Breast epithelium (tissue), 3 donors: ENCODE results near the gene ZNF862.

Experiments used
- POLR2A ChIP-seq: fragments of 450-650 bp; IDR thresholded peaks from one replicate; pipeline ENCODE4 v1.6.1; 2016; ENCODE audit warnings: antibody characterized with exemption, mild to moderate bottlenecking, moderate library complexity
- POLR2AphosphoS5 ChIP-seq, 3 donors: sonication (generic); formaldehyde crosslinking; IDR thresholded peaks; one replicate each; pipeline ENCODE4 v1.6.1; 2017; ENCODE audit warnings: antibody characterized with exemption in 3 of 3
- TF ChIP-seq, protein P1 (sequence below), 3 donors: fragments of 450-650 bp; IDR thresholded peaks; one replicate each; pipeline ENCODE4 v1.5.1; 2016 to 2017; ENCODE audit warnings: antibody characterized with exemption in 3 of 3, mild to moderate bottlenecking in 3 of 3, moderate library complexity in 3 of 3

DNA sequence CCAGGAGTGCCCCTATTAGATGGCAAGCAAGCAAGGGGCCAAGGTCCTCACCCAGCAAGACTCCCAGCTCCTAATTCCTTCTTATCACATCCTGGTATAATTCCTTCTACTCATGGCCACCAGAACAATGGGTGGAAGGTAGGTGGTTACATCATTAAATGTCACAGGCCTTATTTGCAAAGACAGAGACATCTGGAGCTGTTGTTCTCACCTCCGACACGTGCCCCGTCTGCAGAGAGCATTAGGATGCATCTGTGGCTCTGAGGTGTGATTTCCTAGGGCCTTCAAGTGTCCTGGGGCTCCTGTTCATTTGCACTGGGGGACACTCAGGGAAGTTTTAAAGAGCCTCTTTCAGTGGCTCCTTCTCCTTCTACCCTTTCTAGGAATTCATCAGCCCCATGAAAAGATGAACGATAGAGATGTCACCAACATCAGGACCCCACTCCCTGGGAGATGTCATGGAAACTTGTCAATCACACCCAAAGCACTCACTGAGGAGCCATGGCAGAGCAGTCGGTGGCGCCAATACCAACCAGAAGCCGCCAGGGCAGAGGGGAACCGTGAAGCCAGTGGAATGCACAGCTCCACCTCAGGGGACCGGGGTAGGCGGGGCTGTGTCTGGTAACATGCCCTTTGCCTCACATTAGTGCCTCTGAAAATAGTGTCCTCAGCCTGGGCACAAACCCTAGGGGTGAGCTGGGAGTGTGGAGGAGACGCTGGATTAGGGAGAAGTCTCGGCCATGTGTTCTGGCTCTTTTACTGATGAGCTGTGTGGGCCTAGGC is 32.7 kb downstream of the ZNF862 start:
- TF ChIP-seq POLR2A (no peak), POLR2AphosphoS5 (IDR thresholded peaks at IDR 0.05) (no peak)
- TF ChIP-seq, protein P1, sequence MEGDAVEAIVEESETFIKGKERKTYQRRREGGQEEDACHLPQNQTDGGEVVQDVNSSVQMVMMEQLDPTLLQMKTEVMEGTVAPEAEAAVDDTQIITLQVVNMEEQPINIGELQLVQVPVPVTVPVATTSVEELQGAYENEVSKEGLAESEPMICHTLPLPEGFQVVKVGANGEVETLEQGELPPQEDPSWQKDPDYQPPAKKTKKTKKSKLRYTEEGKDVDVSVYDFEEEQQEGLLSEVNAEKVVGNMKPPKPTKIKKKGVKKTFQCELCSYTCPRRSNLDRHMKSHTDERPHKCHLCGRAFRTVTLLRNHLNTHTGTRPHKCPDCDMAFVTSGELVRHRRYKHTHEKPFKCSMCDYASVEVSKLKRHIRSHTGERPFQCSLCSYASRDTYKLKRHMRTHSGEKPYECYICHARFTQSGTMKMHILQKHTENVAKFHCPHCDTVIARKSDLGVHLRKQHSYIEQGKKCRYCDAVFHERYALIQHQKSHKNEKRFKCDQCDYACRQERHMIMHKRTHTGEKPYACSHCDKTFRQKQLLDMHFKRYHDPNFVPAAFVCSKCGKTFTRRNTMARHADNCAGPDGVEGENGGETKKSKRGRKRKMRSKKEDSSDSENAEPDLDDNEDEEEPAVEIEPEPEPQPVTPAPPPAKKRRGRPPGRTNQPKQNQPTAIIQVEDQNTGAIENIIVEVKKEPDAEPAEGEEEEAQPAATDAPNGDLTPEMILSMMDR (IDR thresholded peaks at IDR 0.05) = no peak
